B cell (primary cell): ENCODE data around the gene PLPP3. TPM values are rescaled to one million over a fixed set of nuclear protein-coding genes. Genes with fewer than 3 reads are reported as not detected.

Experiments
- ATAC-seq: fragments of 200-7000 bp; cut with Tn5 transposase; one replicate; pipeline ENCODE4 v1.10.0; 2021; ENCODE audit warnings: low read depth, mild to moderate bottlenecking, moderate number of reproducible peaks, moderate library complexity
- CTCF ChIA-PET: fragments of 350-600 bp; sonication (Branson Sonifier 250); formaldehyde crosslinking; loops from one replicate; lab custom pipeline; 2021; ENCODE audit warnings: antibody characterized with exemption, inconsistent platforms; lab: Charles Lee
- POLR2A ChIA-PET: fragments of 350-600 bp; sonication (Branson Sonifier 250); formaldehyde crosslinking; loops from one replicate; lab custom pipeline; 2021; ENCODE audit warnings: antibody characterized with exemption; lab: Charles Lee
- DNase-seq: peaks from one replicate; pipeline ENCODE4 v3.0.0; 2013
- H2AFZ ChIP-seq: 2 replicates; pipeline ENCODE4 v1.6.1; 2012; ENCODE audit warnings: mild to moderate bottlenecking, low read depth, low read length; ENCODE audit not compliant: insufficient read depth, poor library complexity, severe bottlenecking
- H3K27ac ChIP-seq, 2 donors: 1 replicate in 1 of 2; 2 replicates in 1 of 2; pipeline ENCODE4 v1.5.1; 2012 to 2013; ENCODE audit warnings: low read length in 2 of 2, mild to moderate bottlenecking in 2 of 2, moderate library complexity in 1 of 2
- H3K27me3 ChIP-seq, 4 experiments: fragments of 200-600 bp in 1 of 4; sonication (generic) in 1 of 4; replicated peaks in 1 of 4; 1 replicate in 2 of 4; 2 replicates in 2 of 4; pipeline versions ENCODE4 v1.6.1 to v1.7.0; 2013 to 2016; ENCODE audit warnings: low read length in 3 of 4, mild to moderate bottlenecking in 2 of 4, mixed read lengths in 1 of 4, moderate library complexity in 1 of 4; ENCODE audit not compliant: insufficient read depth in 4 of 4, control insufficient read depth in 3 of 4; ENCODE audit errors: control extremely low read depth in 1 of 4
- H3K36me3 ChIP-seq, 2 experiments: replicated peaks in 1 of 2; 1 replicate in 1 of 2; 2 replicates in 1 of 2; pipeline versions ENCODE4 v1.6.1 to v1.7.1; 2013; ENCODE audit warnings: low read length in 1 of 2; ENCODE audit not compliant: insufficient read depth in 2 of 2, control insufficient read depth in 1 of 2; ENCODE audit errors: control extremely low read depth in 1 of 2, extremely low read depth in 1 of 2
- H3K4me1 ChIP-seq, 2 donors: fragments of 200-600 bp in 1 of 2; sonication (generic) in 1 of 2; 1 replicate in 1 of 2; 2 replicates in 1 of 2; pipeline versions ENCODE4 v1.5.1 to v1.6.1; 2013 to 2017; ENCODE audit warnings: low read length in 2 of 2; ENCODE audit not compliant: control insufficient read depth in 2 of 2, insufficient read depth in 2 of 2
- H3K4me2 ChIP-seq: replicated peaks from 2 replicates; pipeline ENCODE3; 2012; ENCODE audit warnings: mild to moderate bottlenecking, low read depth, low read length; ENCODE audit not compliant: poor library complexity, severe bottlenecking
- H3K4me3 ChIP-seq, 5 experiments: fragments of 200-600 bp in 1 of 5; sonication (generic) in 1 of 5; 1 replicate in 3 of 5; 2 replicates in 2 of 5; pipeline versions ENCODE4 v1.5.1 to v1.7.0; 2011 to 2016; ENCODE audit warnings: low read length in 4 of 5, mild to moderate bottlenecking in 4 of 5, low read depth in 2 of 5, control low read depth in 1 of 5, moderate library complexity in 1 of 5; ENCODE audit not compliant: insufficient read depth in 1 of 5; ENCODE audit errors: control extremely low read depth in 1 of 5, extremely low read depth in 1 of 5
- H3K79me2 ChIP-seq: fragments of 200-600 bp; sonication (generic); one replicate; pipeline ENCODE4 v1.6.0; 2016; ENCODE audit warnings: low read length; ENCODE audit not compliant: control insufficient read depth, insufficient read depth
- H3K9ac ChIP-seq: fragments of 200-600 bp; sonication (generic); 2 replicates; pipeline ENCODE4 v1.6.1; 2017; ENCODE audit warnings: mild to moderate bottlenecking, low read length, moderate library complexity
- H3K9me3 ChIP-seq, 3 donors: one replicate each; pipeline versions ENCODE4 v1.6.1 to v1.7.1; 2013; ENCODE audit warnings: low read length in 2 of 3; ENCODE audit not compliant: control insufficient read depth in 2 of 3, insufficient read depth in 1 of 3; ENCODE audit errors: control extremely low read depth in 1 of 3
- H4K20me1 ChIP-seq: 2 replicates; pipeline ENCODE4 v1.6.0; 2012; ENCODE audit warnings: mild to moderate bottlenecking, low read length; ENCODE audit not compliant: insufficient read depth, control insufficient read depth, poor library complexity, severe bottlenecking
- H3K27ac Mint-ChIP-seq: one replicate; pipeline ENCODE4 v1.8.0; 2021; ENCODE audit warnings: mixed read lengths
- H3K27me3 Mint-ChIP-seq: one replicate; pipeline ENCODE4 v1.8.0; 2021; ENCODE audit warnings: mixed read lengths
- H3K4me1 Mint-ChIP-seq: one replicate; pipeline ENCODE4 v1.8.0; 2021; ENCODE audit warnings: mixed read lengths
- H3K4me3 Mint-ChIP-seq: one replicate; pipeline ENCODE4 v1.8.0; 2021; ENCODE audit warnings: mixed read lengths
- H3K9me3 Mint-ChIP-seq: one replicate; pipeline ENCODE4 v1.8.0; 2022; ENCODE audit warnings: mixed read lengths; ENCODE audit not compliant: insufficient read depth
- EZH2 ChIP-seq: IDR thresholded peaks from 2 replicates; pipeline ENCODE4 v1.6.1; 2012; ENCODE audit warnings: borderline replicate concordance, low read depth, mild to moderate bottlenecking, moderate library complexity, low read length; ENCODE audit not compliant: insufficient read depth, poor library complexity, severe bottlenecking
- WGBS: methylation state at CpG from one replicate; pipeline ENCODE4 v1.1.5; 2013; ENCODE audit warnings: missing lambda C conversion rate; ENCODE audit not compliant: insufficient coverage; 5-methylcytosine and 5-hydroxymethylcytosine counted together
- intact Hi-C: fragments of 100-400 bp; cut with micrococcal nuclease; formaldehyde crosslinking; loops from one replicate; pipeline ENCODE4 v1.10.0; 2022
- polyA plus RNA-seq: library from polyadenylated mRNA; depleted of rRNA; stranded (reverse); fragments of >200 nt; gene quantifications from 2 replicates; pipeline ENCODE4 v1.2.3, GENCODE V29; 2012
- total RNA-seq, 2 donors: library from RNA; stranded (reverse); fragments of 120-200 nt in 1 of 2; gene quantifications; 1 replicate in 1 of 2; 2 replicates in 1 of 2; pipeline versions ENCODE4 v1.2.3 to v1.2.4, GENCODE V29; 2013 to 2022
- TF ChIP-seq, protein P1 (sequence below): fragments of 200-600 bp; IDR thresholded peaks from one replicate; pipeline ENCODE4 v1.8.0; 2022; ENCODE audit warnings: antibody characterized with exemption, mild to moderate bottlenecking

PLPP3 gene
- total and polyA plus RNA-seq, 2 donors (not counting 1 experiment from before 2014, with no cell fraction given), result 1.8 to 2.9 TPM

DNA sequence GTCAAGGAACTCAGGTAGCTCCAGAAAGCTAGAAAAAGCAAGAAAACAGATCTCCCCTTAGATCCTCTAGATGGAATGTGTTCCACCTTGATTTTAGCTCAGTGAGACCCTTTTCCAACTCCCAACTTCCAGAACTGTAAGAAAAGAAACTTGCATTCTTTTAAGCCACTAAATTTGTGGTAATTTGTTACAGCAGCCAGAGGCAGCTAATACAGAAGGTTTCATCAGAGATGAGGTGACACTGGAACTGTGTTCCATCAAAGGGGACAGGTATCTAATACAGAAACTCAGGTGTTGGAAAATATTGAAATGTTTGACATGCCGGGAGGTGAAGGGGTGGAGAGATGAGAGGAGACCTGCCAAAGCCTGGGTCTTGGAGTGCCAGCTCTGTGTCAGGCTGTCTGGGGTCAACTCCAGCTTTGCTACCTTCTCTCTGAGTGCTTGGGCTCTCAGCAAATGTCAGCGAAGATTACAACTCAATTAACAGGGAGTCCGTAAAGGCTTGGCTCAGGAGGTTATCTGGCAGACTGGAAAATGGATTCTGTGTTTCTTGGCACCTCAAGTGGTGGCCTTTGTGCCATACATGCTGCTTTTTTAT is 71.3 kb downstream of the PLPP3 start:
- no peak overlapping the region for H2AFZ ChIP-seq
- H4K20me1 ChIP-seq, result no peaks in the 10 kb centered on the region
- H3K4me3 Mint-ChIP-seq, result no peak overlapping the region
- peaks cover 0 to 6% of the 10 kb centered on the region in 2 experiments for H3K36me3 ChIP-seq
- WGBS, result 100% methylated on average over 1 of the region's 3 CpGs
- no peak overlapping the region for H3K27ac ChIP-seq
- H3K9ac ChIP-seq, result no peak overlapping the region
- H3K79me2 ChIP-seq, result no peaks in the 10 kb centered on the region
- peaks cover 7 to 10% of the 10 kb centered on the region in 2 donors for H3K4me1 ChIP-seq
- H3K27me3 Mint-ChIP-seq, result no peaks in the 10 kb centered on the region
- TF ChIP-seq EZH2, result no peak
- TF ChIP-seq, protein P1, sequence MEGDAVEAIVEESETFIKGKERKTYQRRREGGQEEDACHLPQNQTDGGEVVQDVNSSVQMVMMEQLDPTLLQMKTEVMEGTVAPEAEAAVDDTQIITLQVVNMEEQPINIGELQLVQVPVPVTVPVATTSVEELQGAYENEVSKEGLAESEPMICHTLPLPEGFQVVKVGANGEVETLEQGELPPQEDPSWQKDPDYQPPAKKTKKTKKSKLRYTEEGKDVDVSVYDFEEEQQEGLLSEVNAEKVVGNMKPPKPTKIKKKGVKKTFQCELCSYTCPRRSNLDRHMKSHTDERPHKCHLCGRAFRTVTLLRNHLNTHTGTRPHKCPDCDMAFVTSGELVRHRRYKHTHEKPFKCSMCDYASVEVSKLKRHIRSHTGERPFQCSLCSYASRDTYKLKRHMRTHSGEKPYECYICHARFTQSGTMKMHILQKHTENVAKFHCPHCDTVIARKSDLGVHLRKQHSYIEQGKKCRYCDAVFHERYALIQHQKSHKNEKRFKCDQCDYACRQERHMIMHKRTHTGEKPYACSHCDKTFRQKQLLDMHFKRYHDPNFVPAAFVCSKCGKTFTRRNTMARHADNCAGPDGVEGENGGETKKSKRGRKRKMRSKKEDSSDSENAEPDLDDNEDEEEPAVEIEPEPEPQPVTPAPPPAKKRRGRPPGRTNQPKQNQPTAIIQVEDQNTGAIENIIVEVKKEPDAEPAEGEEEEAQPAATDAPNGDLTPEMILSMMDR, result no peak
- no peaks in the 10 kb centered on the region for H3K9me3 Mint-ChIP-seq
- no peak overlapping the region for H3K4me3 ChIP-seq
- ATAC-seq (no peak), DNase-seq (no peak)
- H3K4me1 Mint-ChIP-seq, result peaks cover 8% of the 10 kb centered on the region
- H3K4me2 ChIP-seq, result no peak overlapping the region
- H3K27ac Mint-ChIP-seq, result no peak overlapping the region
- intact Hi-C loops, result no loop called here
- no peaks in the 10 kb centered on the region for H3K27me3 ChIP-seq
- ChIA-PET POLR2A (no interaction called here), CTCF (no interaction called here)
- no peaks in the 10 kb centered on the region for H3K9me3 ChIP-seq

GRCh38 chr1:56506951-56507491 is 72.3 kb downstream of the PLPP3 start:
- H3K9ac ChIP-seq, result no peak overlapping the region
- H3K9me3 ChIP-seq, result no peaks in the 10 kb centered on the region
- H4K20me1 ChIP-seq, result no peaks in the 10 kb centered on the region
- no peak overlapping the region for H3K4me2 ChIP-seq
- peaks cover 0 to 6% of the 10 kb centered on the region in 2 experiments for H3K36me3 ChIP-seq
- DNase-seq (no peak), ATAC-seq (no peak)
- peaks cover 7 to 10% of the 10 kb centered on the region in 2 donors for H3K4me1 ChIP-seq
- H3K4me3 ChIP-seq, result no peak overlapping the region
- intact Hi-C loops, result no loop called here
- H3K79me2 ChIP-seq, result no peaks in the 10 kb centered on the region
- H3K9me3 Mint-ChIP-seq, result peaks cover 2% of the 10 kb centered on the region
- H3K27ac ChIP-seq, result no peak overlapping the region
- CTCF ChIA-PET, result no interaction called here
- H3K27me3 ChIP-seq, result no peaks in the 10 kb centered on the region
- POLR2A ChIA-PET, result interaction anchor here (0.7 kb wide), 1 partner anchor 585 kb away, joined by 4 read pairs; no protein-coding TSS in a partner anchor
- peaks cover 8% of the 10 kb centered on the region for H3K4me1 Mint-ChIP-seq
- no peak overlapping the region for H2AFZ ChIP-seq
- no peak overlapping the region for H3K27ac Mint-ChIP-seq
- H3K27me3 Mint-ChIP-seq, result no peaks in the 10 kb centered on the region
- TF ChIP-seq EZH2, result no peak
- TF ChIP-seq, protein P1, result no peak
- no peak overlapping the region for H3K4me3 Mint-ChIP-seq
- 95% methylated on average over 3 of the region's 3 CpGs for WGBS
